Measurements from ENCODE around the gene LOX.

LOX gene

DNA sequence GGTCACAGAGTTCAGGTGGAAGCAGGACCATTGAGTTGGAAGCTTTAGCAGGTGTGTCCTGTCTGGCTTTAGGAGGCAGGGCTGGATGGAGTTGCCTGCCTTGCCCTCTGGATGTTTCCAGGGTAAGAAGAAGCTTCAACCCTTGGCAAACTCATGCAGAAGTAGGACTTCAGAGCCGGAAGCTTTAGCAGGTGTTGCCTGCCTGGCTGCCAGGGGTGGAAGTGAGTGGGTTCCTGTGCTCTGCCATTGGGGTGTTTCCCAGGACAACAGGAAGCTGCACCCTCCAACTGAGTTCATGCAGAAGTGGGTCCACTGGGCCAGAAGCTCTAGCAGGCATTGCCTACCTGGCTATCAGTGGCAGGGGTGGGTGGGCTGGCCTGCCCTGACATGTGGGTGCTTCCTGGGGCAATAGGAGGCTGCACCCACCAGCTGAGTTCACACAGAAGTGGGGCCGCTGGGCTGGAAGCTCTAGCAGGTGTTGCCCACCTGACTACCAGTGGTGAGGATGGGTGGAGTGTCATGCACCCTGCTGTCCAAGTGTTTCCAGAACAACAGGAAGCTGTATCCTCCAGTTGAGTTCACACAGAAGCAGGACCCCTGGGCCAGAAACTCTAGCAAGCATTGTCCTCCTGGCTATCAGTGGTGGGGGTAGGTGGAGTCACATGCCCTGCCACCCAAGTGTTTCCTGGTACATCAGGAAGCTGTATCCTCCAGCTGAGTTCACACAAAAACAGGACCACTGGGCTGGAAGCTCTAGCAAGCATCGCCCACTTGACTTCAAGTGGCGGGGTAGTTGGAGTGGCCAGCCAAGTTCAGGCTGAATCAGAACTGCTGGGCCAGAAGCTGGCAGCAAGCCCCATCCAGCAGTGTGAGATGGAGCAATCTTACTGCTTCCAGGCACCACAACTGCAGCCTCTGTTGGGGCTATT lies 24.6 kb downstream of the LOX start:
- no peak for DNase-seq (ENCODE audit: low spot score)

DNA sequence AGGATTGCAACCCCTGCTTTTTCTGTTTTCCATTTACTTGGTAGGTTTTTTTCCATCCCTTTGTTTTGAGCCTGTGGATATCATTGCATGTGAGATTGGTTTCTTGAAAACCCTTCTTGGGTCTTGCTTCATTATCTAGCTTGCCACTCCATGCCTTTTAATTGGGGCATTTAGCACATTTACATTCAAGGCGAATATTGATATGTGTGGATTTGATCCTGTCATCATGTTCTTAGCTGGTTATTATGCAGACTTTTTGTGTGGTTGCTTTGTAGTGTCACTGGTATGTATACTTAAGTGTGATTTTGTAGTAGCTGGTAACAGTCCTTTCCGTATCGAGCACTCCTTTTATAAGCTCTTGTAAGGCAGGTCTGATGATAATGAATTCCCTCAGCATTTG lies 26.5 kb downstream of the LOX start:
- no peak for DNase-seq (ENCODE audit: low spot score)

DNA sequence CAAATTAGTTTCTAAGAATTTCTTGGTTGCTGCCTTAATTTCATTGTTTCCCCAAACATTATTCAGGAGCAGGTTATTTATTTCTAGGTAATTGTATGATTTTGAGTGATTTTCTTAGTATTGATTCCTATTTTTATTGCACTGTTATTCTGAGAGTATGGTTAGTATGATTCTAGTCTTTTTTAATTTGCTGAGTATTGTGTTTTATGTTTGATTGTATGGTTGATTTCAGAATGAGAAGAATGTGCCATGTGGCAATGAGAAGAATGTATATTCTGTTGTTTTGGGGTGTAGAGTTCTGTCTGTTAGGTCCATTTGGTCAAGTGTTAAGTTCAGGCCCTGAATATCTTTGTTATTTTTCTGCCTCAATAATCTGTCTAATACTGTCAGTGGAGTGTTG lies 27.1 kb downstream of the LOX start:
- no peak for DNase-seq (ENCODE audit: low spot score)

DNA sequence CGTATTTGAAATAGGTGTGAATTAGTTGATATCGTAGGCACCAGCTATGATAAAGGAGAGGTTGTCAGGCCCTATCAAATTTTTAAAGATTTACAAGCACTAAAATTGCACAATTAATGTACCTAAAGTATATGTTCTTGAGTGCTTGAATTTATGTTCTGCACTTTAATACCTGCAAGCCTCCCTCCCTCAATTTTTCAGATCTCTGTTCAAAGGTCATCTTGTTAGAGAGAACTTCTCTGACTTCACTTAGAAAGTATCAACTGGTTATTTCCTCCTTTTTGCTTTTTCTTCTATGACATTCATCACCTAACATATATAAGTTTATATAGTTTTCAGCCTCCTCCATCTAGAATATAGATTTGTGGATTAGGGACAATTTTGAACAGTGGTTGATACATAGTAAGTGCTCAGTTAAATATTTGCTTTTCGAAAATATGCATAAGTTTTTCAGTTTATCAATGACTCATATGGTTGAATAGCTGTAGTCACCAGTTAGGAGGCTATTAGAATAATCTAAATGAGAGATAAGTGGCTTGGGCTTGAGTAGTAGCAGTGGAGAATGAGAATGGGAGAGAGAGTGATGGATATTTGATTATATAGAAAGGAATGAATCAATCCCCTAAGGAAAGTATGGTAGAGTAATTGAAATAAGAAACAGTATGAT lies 37.3 kb downstream of the LOX start:
- no peak for DNase-seq (ENCODE audit: low spot score)

DNA sequence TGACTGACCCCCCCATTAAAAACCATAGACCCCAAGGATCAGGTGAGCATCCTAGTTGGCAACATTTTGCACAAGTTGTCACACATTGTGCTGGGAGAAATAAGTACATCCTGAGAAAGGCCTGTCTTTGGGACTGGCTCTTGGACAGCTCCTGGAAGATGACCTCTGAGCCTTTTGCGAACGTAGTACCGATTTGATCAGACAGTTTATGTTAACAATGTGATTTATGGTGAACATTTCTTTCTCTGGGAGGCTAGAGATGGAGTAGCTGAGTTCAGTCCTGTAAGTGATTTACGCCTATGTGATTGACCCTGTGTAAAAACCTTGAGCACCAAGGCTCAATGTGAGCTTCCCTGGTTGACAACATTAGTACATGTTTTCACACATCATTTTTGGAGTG lies 41.7 kb downstream of the LOX start:
- DNase-seq (ENCODE audit: low spot score): no peak

DNA sequence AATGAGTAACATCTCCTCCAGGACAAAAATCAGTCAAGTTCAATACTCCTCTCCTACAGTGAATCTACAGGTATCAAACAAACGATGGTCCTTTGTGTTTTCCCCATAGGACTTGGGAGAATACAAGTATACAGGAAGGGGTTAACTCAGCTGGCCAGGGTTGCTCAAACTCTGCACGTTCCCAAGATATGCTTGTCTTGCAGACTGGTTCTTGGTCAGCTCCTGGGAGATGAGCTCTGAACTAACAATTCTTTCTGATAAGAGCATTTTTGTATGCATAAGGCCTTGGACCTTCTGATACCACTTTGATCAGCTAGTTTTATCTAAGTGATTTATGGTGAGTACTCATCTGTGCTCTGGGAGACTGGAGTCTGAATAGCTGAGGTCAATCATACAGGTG lies 42.1 kb downstream of the LOX start:
- no peak for DNase-seq (ENCODE audit: low spot score)

DNA sequence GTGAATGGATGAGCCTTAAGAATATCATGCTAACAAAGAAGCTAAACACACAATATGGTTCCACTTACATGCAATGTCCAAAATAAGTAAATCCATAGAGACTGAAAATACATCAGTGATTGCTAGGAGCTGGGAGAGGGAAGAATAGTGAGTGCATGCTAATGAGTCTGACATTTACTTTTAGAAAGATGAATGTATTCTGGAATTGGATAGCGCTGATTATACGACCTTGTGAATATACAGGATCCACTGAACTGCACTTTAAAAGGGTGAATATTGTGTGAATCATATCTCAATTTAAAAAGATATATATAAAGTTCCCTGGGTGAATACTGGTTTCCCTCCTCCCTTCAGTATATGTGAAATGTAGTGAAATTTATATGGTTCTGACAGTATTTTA lies 46.2 kb downstream of the LOX start:
- no peak for DNase-seq (ENCODE audit: low spot score)

DNA sequence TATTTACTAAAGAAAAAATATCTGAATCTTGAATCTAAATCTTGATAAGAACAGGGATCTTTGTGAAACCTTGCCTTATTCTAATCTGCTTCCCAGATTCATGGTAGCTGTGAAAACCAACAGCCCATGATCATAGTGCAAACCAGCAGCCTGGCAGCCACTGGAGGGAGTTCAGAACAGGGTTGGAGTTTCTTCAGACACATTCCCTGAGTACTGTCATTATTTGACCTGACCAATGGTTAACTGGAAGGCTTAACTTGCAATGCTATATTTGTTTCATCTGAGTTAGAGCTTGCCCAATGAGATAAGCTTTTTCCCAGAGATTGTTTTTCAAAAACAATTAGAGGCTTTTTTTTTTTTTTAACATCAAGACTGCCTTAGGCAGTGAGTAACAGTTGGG lies 47.8 kb downstream of the LOX start:
- DNase-seq (ENCODE audit: low spot score): no peak

DNA sequence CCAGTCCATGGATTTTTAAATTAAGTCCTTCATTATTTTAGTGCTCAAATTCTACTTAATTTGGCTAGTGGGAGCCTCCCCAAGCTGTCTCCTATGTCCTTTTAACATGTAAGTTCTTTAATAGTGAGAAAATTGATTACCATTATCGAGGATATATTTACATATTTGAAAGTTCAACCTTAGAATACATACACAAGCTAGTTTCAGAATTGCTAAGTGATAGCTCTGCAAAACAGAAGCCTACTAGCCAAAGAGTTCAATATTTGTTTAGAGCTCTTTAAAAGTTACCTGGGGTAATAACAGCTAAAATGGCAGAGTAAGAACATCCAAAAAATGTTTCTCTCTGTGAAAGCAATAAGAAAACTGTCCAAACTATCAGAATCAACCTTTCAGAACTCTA lies 48.2 kb downstream of the LOX start:
- no peak for DNase-seq (ENCODE audit: low spot score)

DNA sequence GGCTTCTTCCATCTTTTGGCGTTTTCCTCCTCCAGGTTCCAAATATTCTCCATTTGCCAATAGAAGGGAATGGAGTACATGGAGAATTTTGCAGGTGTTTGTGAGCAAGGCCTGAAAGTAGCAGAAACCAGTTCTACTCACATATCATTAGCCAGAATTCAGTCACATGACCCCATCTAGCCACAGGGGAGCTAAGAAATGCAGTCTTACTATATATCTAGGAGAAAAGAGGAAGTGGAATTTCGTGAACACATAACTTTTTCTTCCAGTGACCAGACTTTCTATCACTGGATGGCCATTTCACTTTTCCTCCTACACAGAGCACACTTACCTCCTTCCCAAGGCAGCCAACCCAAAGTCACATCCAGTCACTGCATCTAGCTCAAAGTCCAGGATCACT lies 55.1 kb downstream of the LOX start:
- DNase-seq (ENCODE audit: low spot score): no peak

DNA sequence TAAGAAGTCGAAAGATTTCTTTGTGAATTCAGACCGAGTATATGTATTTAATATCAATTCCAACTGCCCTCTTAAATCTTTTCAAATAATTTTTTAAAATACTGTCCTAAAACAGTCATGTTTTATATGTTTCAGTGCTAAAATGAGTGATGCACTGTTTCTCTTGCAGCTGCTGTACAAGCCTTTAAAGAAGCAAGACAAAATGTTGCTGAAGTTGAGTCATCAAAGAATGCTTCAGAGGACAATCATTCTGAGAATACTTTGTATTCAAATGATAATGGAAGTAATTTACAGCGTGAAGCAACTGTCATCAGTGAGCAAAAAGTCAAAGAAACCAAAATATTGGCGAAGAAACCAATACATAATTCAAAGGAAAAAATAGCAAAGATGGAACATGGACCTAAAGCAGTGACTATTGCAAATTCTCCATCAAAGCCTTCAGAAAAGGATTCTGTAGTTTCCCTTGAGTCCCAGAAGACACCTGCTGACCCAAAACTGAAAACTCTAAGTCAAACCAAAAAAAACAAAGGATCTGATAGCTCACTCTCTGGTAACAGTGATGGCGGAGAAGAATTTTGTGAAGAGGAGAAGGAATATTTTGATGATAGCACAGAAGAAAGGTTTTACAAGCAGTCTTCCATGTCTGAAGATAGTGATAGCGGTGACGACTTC lies 58.0 kb downstream of the LOX start:
- no peak for DNase-seq (ENCODE audit: low spot score)

DNA sequence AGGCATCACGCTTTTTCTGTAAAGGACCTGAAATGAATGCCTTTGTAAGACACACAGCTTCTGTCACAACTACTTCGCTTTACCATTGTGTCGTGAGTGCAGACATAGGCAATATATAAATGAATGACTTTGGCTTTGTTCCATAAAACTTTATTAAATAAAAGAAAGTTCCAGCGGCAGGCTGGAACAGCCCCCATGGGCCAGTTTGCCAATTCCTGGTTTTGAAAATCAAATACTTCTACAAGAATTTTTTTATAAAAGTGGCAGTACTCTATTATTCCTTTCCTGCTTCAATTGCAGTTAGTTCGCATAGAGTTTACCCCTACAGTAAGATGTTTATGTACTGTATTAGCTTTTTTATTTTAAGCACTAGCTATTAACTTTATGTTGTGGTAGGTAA lies 62.6 kb downstream of the LOX start:
- no peak for DNase-seq (ENCODE audit: low spot score)

DNA sequence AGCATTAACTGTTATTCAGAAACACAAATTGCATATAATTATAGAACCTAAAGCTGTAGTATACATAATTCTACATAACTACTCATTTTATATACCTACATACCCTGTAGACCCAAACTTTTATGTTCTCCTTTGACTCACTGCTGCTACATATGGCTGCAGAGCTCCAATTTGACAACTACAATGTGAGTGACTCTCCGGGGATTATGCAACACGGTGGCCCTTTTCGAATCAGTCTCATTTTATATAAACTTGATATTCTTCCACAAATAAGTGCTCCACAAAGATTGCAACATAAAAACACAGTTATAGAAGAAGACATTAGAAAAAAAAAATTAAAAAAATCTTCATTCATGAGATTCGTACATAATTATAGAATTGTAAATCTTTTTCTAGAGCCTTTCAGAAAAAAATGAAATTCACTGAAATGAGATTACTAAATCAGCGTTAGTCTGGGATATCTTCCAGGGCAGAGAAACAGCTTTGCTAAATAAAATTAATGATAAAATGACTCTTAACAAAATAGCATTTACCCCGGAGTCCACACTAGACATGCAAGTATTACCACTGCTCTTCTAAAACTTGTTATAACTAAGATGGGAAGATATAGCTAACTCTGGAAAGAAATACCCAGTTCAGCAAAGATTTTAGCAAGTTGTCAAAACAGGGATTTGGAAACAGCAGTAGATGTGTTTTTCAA lies 63.7 kb downstream of the LOX start:
- DNase-seq (ENCODE audit: low spot score): no peak

Data from AG08396 (cell line).